Stimulated activated CD4-positive, alpha-beta T cell treated with anti-CD3 and anti-CD28 coated beads, TNF-alpha, amount 100 ng/mL, for 1 hour (primary cell): ENCODE measurements around the gene ZNF607.
"Not testable (repeated sequence)": the region's sequence is repeated elsewhere in the genome, so short reads cannot be mapped to it uniquely, and the experiment has no call there.

Source experiments
- DNase-seq, 3 donors: peaks; one replicate each; pipeline ENCODE4 v3.0.0-alpha.2; 2020; ENCODE audit warnings: low read depth in 3 of 3, low spot score in 1 of 3

The ZNF607 gene

DNA sequence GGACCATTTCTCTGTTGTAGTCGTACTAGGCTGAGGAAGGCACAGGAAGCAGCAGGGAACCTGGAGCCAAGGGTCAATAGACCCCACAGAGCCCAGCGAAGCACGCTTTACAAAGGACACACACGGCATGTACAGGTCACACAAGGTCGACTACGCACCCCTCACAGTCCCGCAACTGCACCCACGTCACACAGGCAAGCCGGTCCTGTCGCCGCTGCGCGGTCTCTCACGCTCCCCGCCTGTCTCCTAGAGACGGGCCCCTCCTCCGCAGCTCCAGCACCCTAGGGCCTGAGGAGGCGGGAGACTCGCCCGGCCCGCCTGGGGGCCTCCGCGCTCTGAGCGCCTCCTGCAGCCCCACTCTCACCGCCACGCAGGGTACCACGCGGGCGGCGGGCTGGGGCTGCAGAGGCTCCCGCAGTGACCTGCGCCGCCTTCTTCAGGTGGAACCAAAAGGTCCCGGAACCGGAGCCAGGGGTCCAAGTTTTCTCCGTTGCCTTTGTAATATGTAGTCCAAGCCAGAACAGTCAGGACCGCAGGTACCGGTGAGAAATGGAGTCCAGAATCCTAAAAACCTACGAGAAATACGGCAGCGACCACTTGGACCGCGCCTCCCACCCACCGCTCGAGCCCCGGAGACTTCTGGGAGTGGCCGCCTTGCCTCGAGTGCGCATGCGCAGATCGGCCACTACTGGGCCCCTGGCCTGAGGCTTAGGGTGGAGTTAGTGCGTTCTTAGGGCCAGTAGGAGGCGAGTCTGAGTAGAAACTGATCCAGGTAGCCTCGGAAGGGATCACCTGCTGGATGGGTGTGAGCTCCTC lies at the start of gene ZNF607:
TSS of gene ZNF607 (minus strand) at position 651 of the 816 bp plus-strand sequence. CDS start 8,143 bp downstream, outside the sequence.
- peak; percentile 51 to 73 (median 67) for DNase-seq

DNA sequence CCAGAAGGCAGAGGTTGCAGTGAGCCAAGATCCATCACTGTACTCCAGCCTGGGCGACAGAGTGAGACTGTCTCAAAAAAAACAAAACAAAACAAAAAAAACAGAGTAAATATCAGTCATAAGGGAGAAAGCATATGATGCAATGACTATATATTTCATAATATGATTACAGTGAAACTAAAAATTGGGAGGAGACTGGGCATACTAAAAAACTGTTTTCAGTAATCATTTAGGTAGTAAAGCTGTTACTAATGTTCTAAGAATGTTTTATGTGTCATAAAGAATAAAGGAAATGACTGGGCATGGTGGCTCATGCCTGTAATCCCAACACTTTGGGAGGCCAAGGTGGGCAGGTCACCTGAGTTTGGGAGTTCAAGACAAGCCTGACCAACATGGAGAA lies 43.9 kb upstream of the ZNF607 start:
- DNase-seq: no peak

- DNase-seq: not testable (repeated sequence)
Measured at GRCh38 chr19:37757683-37758082, 38.1 kb upstream of the ZNF607 start.

DNA sequence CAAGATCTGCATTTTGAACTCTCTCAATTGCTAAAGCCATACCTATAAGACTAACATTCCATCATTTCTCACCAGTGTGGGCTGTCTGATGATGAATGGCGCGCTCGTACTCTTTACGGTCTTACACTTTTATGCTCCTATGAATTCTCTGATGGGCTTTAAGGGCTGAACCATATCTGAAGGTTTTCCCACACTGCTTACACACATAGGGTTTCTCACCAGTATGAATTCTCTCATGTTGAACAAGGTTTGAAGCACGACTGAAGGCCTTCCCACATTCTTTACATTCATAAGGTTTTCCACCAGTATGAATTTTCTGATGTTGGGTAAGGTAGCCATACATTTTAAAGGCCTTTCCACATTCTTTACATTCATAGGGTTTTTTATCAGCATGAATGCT lies 18.8 kb upstream of the ZNF607 start:
- no peak for DNase-seq

DNA sequence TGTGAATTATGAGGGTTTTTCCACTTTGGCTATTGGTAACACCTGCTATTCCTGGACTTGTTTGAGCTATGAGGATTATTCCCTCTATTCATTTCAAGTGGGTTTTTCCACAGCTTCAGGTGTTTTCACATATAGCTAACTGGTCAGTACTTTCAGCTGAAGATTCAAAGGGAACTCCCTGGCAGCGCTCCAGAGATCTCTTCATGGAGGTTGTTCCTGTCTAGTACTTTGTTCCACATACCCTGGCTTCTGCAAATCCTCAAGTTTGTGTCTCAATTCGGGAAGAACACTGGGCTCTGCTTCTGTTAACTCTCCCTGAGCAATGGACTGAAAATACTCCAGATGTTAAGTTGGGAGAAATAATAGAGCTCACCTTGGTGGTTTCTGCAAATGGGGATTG lies 5.6 kb upstream of the ZNF607 start:
- no peak for DNase-seq

GRCh38 chr19:37719927-37720265 lies 335 bp upstream of the ZNF607 start:
- no peak for DNase-seq

DNA sequence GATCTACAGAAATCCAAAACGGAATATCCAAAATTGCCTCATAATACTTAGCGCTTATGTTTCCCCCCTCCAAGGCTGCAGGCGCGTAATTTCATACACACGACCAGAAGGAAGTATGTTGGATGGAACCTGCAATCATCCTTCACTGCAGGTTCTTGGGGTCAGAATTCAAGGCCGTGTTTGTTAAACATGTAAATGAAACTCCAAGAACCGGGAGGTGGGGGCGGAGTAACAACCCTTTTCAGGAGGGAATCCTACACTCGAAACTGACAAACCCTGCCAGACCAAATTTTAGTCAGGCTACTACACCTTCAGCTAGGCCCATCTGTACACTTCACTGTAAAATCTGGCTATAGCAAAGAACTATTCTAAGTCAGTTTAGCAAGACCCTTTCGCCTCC lies 1.3 kb downstream of the ZNF607 start:
- no peak for DNase-seq

- no peak for DNase-seq
Measured at GRCh38 chr19:37716140-37716539, 3.4 kb downstream of the ZNF607 start.

DNA sequence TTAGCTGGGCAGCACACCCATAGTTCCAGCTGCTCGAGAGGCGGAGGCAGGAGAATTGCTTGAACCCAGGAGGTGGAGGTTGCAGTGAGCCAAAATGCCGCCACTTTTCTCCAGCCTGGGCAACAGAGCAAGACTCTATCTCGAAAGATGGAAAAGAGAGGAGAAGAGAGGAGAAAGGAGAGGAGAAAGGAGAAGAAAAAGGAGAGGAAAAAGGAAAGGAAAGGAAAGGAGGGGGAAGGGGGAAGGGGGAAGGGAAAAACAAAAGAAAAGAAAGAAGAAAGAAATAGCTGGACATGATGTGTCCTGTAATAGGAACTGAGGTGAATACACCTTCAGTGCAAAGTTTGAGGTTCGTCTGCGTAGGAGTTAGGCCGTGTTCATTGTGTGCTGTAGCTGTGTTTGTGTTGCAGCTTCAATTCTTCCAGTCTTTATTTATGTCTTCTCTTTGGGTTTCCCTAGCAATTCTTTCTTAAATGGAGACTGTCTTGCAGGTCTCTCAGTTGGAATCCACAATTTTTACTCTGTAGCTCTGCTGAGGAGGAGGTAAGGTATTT lies 13.4 kb downstream of the ZNF607 start:
- no peak for DNase-seq

- no peak for DNase-seq
Measured at GRCh38 chr19:37699057-37699456, 20.5 kb downstream of the ZNF607 start.

DNA sequence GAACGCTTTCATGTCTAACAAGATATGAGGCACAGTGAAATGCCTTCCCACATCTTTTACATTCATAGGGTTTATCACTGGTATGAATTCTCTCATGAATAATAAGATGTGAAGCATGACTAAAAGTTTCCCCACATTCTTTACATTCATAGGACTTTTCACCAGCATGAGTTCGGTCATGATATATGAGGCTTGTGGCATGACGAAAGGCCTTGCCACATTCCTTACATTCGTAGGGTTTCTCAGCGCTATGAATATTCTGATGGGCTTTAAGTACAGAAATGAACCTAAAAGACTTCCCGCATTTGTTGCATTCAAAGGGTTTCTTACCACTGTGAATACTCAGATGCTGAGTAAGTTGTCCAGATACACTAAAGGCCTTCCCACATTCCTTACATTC lies 21.3 kb downstream of the ZNF607 start:
- DNase-seq: no peak

DNA sequence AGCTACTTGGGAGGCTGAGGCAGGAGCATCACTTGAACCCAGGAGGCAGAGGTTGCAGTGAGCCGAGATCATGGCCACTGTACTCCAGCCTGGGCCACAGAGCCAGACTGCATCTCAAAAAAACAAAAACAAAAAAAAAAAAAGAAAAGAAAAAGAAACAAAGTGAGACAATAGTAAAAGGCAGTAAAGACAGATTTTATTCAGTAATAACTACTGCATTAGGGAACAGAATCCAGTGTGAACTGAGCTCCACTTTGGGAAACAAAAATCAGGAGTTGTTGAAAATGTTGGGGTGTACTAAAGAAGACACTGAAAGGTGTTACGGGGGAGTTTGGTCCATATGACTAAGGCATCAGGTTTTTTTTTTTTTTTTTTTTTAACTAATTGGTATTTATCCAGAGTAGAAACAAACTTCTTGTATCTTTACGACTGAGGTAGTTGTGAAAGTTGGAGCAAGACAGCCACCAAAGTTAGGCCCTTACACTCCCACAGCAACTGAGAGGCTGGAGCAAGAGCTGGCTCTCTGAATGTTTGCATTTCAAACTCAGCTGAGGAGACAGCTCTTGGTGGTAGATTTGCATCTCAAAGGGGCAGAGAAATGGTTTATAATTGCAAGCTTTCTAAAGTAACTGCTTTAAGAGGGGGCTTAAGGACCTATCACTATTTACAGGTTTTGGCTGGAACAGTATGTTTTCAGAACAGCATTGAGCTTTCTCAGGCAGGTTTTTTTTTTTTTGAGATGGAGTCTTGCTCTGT lies 24.2 kb downstream of the ZNF607 start:
- DNase-seq: no peak

- no peak for DNase-seq
Measured at GRCh38 chr19:37692956-37693620, 26.5 kb downstream of the ZNF607 start.

DNA sequence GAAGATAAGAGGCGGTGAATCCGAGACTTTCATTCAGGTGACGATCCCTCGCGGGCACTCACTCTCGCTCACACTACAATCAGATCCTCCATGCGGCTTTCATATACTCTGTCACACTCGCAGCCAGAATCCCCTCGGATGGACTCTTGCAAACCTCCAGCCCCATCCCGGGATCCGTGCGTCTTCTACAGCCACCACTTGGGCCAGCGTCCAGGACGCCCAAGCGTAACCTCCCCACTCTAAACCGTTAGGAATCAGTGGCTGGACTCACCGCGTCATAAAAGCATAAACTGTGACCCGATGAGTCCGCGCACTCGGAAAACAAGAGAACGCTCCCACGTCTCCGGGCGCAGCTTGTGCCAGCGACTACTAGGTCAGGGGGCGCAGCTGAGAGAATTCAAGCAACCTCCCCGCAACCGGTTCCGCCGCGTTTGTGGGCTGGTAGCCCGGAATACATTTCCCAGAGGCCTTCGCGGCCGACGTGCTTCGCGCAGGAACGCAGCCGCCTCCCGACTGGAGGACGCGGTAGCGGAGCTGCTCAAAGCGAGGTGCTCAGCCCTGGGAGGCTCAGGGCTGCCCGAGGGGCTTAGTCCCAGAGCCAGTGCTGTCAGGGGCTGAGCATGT lies 27.6 kb downstream of the ZNF607 start:
- peak; percentile 38 to 64 (median 47) for DNase-seq

DNA sequence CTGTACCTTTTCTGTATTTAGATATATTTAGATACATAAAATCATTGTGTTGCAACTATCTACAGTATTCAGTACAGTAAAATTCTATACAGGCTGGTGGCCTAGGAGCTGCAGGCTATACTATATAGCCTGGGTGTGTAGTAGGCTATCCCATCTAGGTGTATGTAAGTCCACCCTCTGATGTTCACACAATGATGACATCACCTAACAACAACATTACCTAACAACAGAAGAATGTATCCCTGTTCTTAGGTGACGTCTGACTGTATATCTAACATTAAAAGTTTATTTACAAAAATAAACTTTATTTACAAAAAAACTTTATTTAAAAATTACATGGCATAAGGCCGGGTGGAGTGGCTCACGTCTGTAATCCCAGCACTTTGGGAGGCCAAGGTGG lies 36.0 kb downstream of the ZNF607 start:
- DNase-seq: no peak

GRCh38 chr19:37669450-37669914 lies 50.1 kb downstream of the ZNF607 start:
- no peak for DNase-seq

DNA sequence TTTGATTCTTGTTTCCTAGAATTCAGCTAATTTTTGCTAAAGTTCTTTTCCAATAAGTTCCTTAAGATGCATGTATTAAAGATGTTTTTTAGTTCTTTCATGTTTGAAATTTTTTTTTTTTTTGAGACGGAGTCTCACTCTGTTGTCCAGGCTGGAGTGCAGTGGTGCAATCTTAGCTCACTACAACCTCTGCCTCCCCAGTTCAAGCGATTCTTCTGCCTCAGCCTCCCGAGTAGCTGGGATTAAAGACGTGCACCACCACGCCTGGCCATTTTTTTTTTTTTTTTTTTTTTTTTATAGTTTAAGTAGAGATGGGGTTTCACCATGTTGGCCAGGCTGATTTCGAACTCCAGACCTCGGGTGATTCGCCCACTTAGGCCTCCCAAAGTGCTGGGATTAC lies 62.4 kb downstream of the ZNF607 start:
- DNase-seq: not testable (repeated sequence)

GRCh38 chr19:37655689-37656371 lies 63.7 kb downstream of the ZNF607 start:
- DNase-seq: peak; percentile 43 to 85 (median 62)

GRCh38 chr19:37655301-37655688 lies 64.3 kb downstream of the ZNF607 start, which contains the start of gene ZFP30:
Gene ZFP30, minus strand, starts transcription at chr19:37655465. Its CDS starts 7,643 bp downstream, at chr19:37647822.
- DNase-seq: peak; percentile 43 to 63 (median 50)

- peak in 1 of 3 donors; percentile 4 for DNase-seq
Measured at GRCh38 chr19:37654629-37655300, 64.8 kb downstream of the ZNF607 start.
